Fibroblast of lung (primary cell): ENCODE measurements around the gene NMNAT2. TPM values are rescaled to one million over a fixed set of nuclear protein-coding genes. Genes with fewer than 3 reads are reported as not detected.

Experiments
- DNase-seq, 2 donors: peaks; one replicate each; pipeline versions ENCODE4 v3.0.0 to v3.0.0-alpha.2; 2010; ENCODE audit warnings: low read depth in 2 of 2
- H2AFZ ChIP-seq: 2 replicates; pipeline ENCODE4 v1.5.1; 2012; ENCODE audit warnings: low read length, control low read depth, inconsistent platforms
- H3K27ac ChIP-seq: 2 replicates; pipeline ENCODE4 v1.5.1; 2011; ENCODE audit warnings: low read length, control low read depth; ENCODE audit not compliant: insufficient read depth
- H3K27me3 ChIP-seq: 2 replicates; pipeline ENCODE4 v1.5.1; 2011; ENCODE audit warnings: mild to moderate bottlenecking, low read length; ENCODE audit not compliant: control insufficient read depth, insufficient read depth
- H3K36me3 ChIP-seq: 2 replicates; pipeline ENCODE4 v1.5.1; 2011; ENCODE audit warnings: low read length; ENCODE audit not compliant: control insufficient read depth, insufficient read depth
- H3K4me1 ChIP-seq: 2 replicates; pipeline ENCODE4 v1.5.1; 2011; ENCODE audit warnings: low read length; ENCODE audit not compliant: control insufficient read depth, insufficient read depth; ENCODE audit errors: extremely low read depth
- H3K4me2 ChIP-seq: 2 replicates; pipeline ENCODE4 v1.5.1; 2011; ENCODE audit warnings: low read length, control low read depth; ENCODE audit not compliant: insufficient read depth; ENCODE audit errors: extremely low read depth
- H3K4me3 ChIP-seq, 4 experiments: fragments of 200-600 bp in 1 of 4; sonication (generic) in 1 of 4; replicated peaks in 1 of 4; 2 replicates each; pipeline ENCODE4 v1.5.1; 2011 to 2016; ENCODE audit warnings: low read length in 4 of 4, low read depth in 3 of 4, mild to moderate bottlenecking in 3 of 4, control low read depth in 2 of 4, inconsistent platforms in 1 of 4, mixed read lengths in 1 of 4; ENCODE audit not compliant: insufficient read depth in 1 of 4; ENCODE audit errors: control extremely low read depth in 1 of 4
- H3K79me2 ChIP-seq: 2 replicates; pipeline ENCODE4 v1.5.1; 2012; ENCODE audit warnings: mild to moderate bottlenecking, low read length, inconsistent platforms; ENCODE audit not compliant: control insufficient read depth, insufficient read depth
- H3K9ac ChIP-seq: 2 replicates; pipeline ENCODE4 v1.5.1; 2011; ENCODE audit warnings: mild to moderate bottlenecking, low read length, control low read depth; ENCODE audit not compliant: insufficient read depth
- H3K9me3 ChIP-seq: 2 replicates; pipeline ENCODE4 v1.5.1; 2012; ENCODE audit warnings: low read depth, low read length; ENCODE audit not compliant: control insufficient read depth, insufficient read depth
- H4K20me1 ChIP-seq: 2 replicates; pipeline ENCODE4 v1.5.1; 2011; ENCODE audit warnings: low read length; ENCODE audit not compliant: control insufficient read depth, insufficient read depth; ENCODE audit errors: extremely low read depth
- EZH2 ChIP-seq: IDR thresholded peaks from 2 replicates; pipeline ENCODE4 v1.5.1; 2012; ENCODE audit warnings: low read length, control low read depth, mild to moderate bottlenecking; ENCODE audit errors: missing control alignments
- polyA plus RNA-seq, 2 donors: library from polyadenylated mRNA; depleted of rRNA in 1 of 2; stranded (reverse) in 1 of 2; unstranded in 1 of 2; fragments of >200 nt; gene quantifications; 2 replicates each; pipeline ENCODE4 v1.2.1, GENCODE V29; 2011 to 2012; ENCODE audit warnings: missing spikeins in 1 of 2
- total RNA-seq: library from RNA; depleted of rRNA; stranded (reverse); fragments of >200 nt; gene quantifications from 2 replicates; pipeline ENCODE4 v1.2.1, GENCODE V29; 2014
- TF ChIP-seq, protein P1 (sequence below), 2 donors: IDR thresholded peaks in 1 of 2; conservative IDR thresholded peaks in 1 of 2; 1 replicate in 1 of 2; 2 replicates in 1 of 2; pipeline ENCODE4 v1.5.1; 2011 to 2012; ENCODE audit warnings: low read length in 2 of 2, control low read depth in 1 of 2, inconsistent platforms in 1 of 2, low read depth in 1 of 2, mild to moderate bottlenecking in 1 of 2

Gene NMNAT2
- total and polyA plus RNA-seq, 2 donors (not counting 1 experiment from before 2014, with no cell fraction given): under 0.01 to 0.61 TPM

DNA sequence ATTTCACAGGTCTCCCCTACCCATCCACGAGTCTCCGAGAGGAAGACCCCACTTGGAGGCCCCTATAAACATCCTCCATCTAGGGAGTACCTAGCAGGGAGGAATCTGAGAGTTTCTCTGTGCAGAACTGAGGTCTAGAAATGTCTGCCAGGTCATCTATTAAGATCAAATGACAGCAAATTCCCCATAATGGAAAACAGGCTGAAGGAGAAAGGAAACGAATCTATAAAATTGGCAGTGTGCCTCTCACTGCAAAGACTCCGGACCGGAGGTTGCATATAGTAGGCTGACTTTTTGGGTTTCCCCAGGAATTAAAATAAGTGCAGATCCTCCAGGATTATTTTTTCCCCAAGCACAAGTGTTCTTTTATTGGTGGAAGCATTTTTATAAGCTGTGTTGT lies 57.7 kb downstream of the NMNAT2 start:
- no peaks in the 10 kb centered on the region for H4K20me1 ChIP-seq
- TF ChIP-seq EZH2: no peak
- TF ChIP-seq, protein P1, sequence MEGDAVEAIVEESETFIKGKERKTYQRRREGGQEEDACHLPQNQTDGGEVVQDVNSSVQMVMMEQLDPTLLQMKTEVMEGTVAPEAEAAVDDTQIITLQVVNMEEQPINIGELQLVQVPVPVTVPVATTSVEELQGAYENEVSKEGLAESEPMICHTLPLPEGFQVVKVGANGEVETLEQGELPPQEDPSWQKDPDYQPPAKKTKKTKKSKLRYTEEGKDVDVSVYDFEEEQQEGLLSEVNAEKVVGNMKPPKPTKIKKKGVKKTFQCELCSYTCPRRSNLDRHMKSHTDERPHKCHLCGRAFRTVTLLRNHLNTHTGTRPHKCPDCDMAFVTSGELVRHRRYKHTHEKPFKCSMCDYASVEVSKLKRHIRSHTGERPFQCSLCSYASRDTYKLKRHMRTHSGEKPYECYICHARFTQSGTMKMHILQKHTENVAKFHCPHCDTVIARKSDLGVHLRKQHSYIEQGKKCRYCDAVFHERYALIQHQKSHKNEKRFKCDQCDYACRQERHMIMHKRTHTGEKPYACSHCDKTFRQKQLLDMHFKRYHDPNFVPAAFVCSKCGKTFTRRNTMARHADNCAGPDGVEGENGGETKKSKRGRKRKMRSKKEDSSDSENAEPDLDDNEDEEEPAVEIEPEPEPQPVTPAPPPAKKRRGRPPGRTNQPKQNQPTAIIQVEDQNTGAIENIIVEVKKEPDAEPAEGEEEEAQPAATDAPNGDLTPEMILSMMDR (conservative IDR thresholded peaks at IDR 0.05 in 1 of 2, IDR thresholded peaks at IDR 0.05 in 1 of 2; ENCODE audit: low read depth in 1 of 2, low read length in 2 of 2): no peak
- no peak for DNase-seq

DNA sequence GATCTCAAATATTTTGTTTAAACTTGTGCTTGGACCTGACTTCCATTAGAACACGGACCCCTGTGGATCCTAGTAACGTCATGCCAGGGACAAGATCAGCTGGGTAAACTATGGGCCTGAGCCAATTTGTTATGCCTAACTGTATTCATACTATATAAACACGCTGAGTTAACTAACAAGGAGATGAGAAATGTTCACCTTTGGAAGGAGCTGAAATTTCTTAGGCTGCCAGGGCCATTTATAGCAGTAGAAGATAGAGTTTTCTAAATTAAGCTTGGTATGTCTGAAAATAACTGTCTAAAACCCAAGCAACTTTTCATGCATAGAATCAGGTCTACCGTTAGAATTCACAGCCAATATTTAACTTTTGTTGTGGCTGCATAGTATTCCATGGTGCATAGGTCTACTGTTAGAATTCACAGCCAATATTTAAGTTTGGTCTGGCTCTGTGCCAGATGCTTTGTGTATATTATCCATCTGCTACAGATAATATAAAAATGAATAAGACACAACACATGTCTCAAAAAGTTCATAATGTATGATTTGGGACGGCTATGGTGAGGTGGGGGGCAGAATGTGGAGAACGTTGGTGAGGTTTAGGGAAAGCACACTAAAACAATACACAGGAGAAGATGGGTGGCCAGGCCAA lies 61.5 kb downstream of the NMNAT2 start:
- Histone ChIP-seq H3K9me3 (no peaks in the 10 kb centered on the region), H3K4me1 (no peaks in the 10 kb centered on the region), H3K9ac (no peak overlapping the region), H4K20me1 (no peaks in the 10 kb centered on the region), H3K36me3 (no peaks in the 10 kb centered on the region), H3K4me2 (no peak overlapping the region), H3K4me3 (no peak overlapping the region), H2AFZ (no peak overlapping the region), H3K27me3 (peaks cover 8% of the 10 kb centered on the region), H3K27ac (no peak overlapping the region), H3K79me2 (no peaks in the 10 kb centered on the region)
- no peak for DNase-seq
- TF ChIP-seq, protein P1 (conservative IDR thresholded peaks at IDR 0.05 in 1 of 2, IDR thresholded peaks at IDR 0.05 in 1 of 2; ENCODE audit: low read depth in 1 of 2, low read length in 2 of 2): no peak
- no peak for TF ChIP-seq EZH2

More for the DNA sequence above, 57.7 kb downstream of the NMNAT2 start:
- Histone ChIP-seq H3K9me3 (no peaks in the 10 kb centered on the region), H3K79me2 (no peaks in the 10 kb centered on the region), H3K4me2 (no peak overlapping the region), H3K4me3 (no peak overlapping the region), H2AFZ (no peak overlapping the region), H3K9ac (no peak overlapping the region), H3K27ac (no peak overlapping the region), H3K4me1 (no peaks in the 10 kb centered on the region), H3K36me3 (no peaks in the 10 kb centered on the region), H3K27me3 (peaks cover 5% of the 10 kb centered on the region)

DNA sequence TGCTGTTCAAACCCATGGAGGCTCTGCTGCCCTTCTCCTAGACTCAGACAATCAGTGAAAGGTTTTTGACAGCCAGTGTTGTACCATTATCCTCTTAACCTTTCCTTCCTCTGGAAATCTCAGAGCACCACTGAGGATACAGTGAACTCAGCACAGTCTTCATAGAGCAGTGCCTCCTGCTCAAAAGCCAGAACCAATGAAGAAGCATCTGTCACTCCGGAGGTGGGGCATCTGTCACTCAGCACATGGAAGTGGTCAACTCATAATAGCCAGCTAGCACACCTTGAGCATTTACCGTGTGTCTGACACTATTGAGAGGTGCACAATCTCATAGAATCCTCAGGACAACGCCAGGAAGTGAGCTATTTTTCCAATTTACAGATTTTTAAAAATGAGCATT lies 62.4 kb downstream of the NMNAT2 start:
- Histone ChIP-seq H3K36me3 (no peaks in the 10 kb centered on the region), H3K9me3 (no peaks in the 10 kb centered on the region), H3K27ac (no peak overlapping the region), H2AFZ (no peak overlapping the region), H4K20me1 (no peaks in the 10 kb centered on the region), H3K79me2 (no peaks in the 10 kb centered on the region), H3K4me2 (no peak overlapping the region), H3K27me3 (peaks cover 8% of the 10 kb centered on the region), H3K9ac (no peak overlapping the region), H3K4me1 (no peaks in the 10 kb centered on the region), H3K4me3 (no peak overlapping the region)
- TF ChIP-seq EZH2: no peak
- TF ChIP-seq, protein P1 (conservative IDR thresholded peaks at IDR 0.05 in 1 of 2, IDR thresholded peaks at IDR 0.05 in 1 of 2; ENCODE audit: low read depth in 1 of 2, low read length in 2 of 2): no peak
- DNase-seq: no peak
